ENCODE results near the gene VMO1.
A peak's percentile ranks its signal among the peaks of the same experiment; 100 is the strongest.

The VMO1 gene

GRCh38 chr17:4751932-4752331 is 34.2 kb downstream of the VMO1 start:
- DNase-seq: no peak

- no peak for DNase-seq
These were observed 35.6 kb downstream of the VMO1 start for GRCh38 chr17:4750606-4751005.

GRCh38 chr17:4748686-4749085 is 37.5 kb downstream of the VMO1 start:
- DNase-seq: no peak

GRCh38 chr17:4747847-4748246 is 38.3 kb downstream of the VMO1 start:
- no peak for DNase-seq

- no peak for DNase-seq
These were observed 40.9 kb downstream of the VMO1 start for GRCh38 chr17:4744999-4745969.

- DNase-seq: no peak
These were observed 42.3 kb downstream of the VMO1 start for GRCh38 chr17:4743898-4744297.

GRCh38 chr17:4743216-4743615 is 42.9 kb downstream of the VMO1 start:
- DNase-seq: no peak

GRCh38 chr17:4742629-4743028 is 43.5 kb downstream of the VMO1 start:
- DNase-seq: no peak

- no peak for DNase-seq
These were observed 44.0 kb downstream of the VMO1 start for GRCh38 chr17:4742133-4742532.

- DNase-seq: no peak
These were observed 44.6 kb downstream of the VMO1 start for GRCh38 chr17:4741544-4741943.

GRCh38 chr17:4740584-4740983 is 45.6 kb downstream of the VMO1 start:
- no peak for DNase-seq

- DNase-seq: no peak
These were observed 46.2 kb downstream of the VMO1 start for GRCh38 chr17:4740025-4740351.

GRCh38 chr17:4739122-4740024 is 46.8 kb downstream of the VMO1 start, which contains the start of the genes CXCL16 and ZMYND15:
Gene CXCL16 (minus strand): TSS chr17:4739928. CDS start chr17:4739339, 589 bp downstream.
Gene ZMYND15 (plus strand): TSS chr17:4739833. CDS start chr17:4740549, 716 bp downstream.
- peak; percentile 64 for DNase-seq

- DNase-seq: no peak
These were observed 47.7 kb downstream of the VMO1 start for GRCh38 chr17:4738136-4739121.

GRCh38 chr17:4735876-4736651 is 50.1 kb downstream of the VMO1 start:
- DNase-seq: no peak

All from 8988T (cell line).